Frontal cortex (tissue), 4 donors: ENCODE results near the gene CYTL1. TPM values are rescaled to one million over a fixed set of nuclear protein-coding genes. Genes with fewer than 3 reads are reported as not detected.
"Not testable (repeated sequence)": the region's sequence is repeated elsewhere in the genome, so short reads cannot be mapped to it uniquely, and the experiment has no call there.

Experiments
- DNase-seq, 2 donors: peaks; one replicate each; pipeline ENCODE4 v3.0.0; 2012; ENCODE audit warnings: low spot score in 2 of 2
- FAIRE-seq: peaks from 2 replicates; lab custom pipeline; 2012; peaks lifted over from hg19 to GRCh38; lab: Jason Lieb, UNC
- total RNA-seq: library from RNA; depleted of rRNA; stranded (reverse); fragments of >200 nt; gene quantifications from one replicate; pipeline ENCODE4 v1.2.3, GENCODE V29; 2014
- donor health status: control.
- donor health status: control.
- donor health status: control.

The CYTL1 gene, protein sequence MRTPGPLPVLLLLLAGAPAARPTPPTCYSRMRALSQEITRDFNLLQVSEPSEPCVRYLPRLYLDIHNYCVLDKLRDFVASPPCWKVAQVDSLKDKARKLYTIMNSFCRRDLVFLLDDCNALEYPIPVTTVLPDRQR
- 0.82 TPM for total RNA-seq

DNA sequence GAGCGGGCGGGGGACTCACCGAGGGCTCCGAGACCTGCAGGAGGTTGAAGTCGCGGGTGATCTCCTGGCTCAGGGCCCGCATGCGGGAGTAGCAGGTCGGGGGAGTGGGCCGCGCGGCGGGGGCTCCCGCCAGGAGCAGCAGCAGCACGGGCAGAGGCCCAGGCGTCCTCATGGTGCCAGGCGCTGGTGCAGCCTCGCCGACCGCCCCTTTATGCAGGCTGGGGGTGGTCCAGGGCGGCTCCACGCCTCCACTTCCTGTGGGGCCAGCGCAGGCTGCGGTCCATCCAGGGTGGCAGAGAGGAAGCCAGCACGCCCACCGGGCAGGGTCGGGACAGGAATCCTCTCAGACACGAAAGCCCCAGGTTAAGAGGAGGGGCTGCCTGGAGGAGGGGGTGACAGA is at the start of gene CYTL1:
CYTL1 (minus strand) TSS at position 185 of the 400 bp plus-strand sequence; CDS start at position 172, 13 bp downstream.
- no peak for DNase-seq

DNA sequence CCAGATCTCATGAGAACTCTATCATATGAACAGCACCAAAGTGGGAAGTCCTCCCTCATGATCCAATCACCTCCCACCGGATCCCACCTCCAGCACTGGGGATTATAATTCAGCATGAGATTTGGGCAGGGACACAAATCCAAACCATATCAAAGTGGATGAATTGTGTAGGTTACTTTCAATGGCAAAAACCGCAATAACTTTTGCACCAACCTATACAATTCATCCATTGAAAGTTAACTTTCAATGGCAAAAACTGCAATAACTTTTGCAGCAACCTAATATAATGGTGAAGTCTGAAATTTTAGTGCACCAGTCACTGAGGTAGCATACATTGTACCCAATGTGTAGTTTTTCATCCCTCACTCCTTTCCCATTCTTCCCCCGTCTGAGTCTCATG is 48.6 kb upstream of the CYTL1 start:
- DNase-seq (no peak), FAIRE-seq (no peak)

More for the DNA sequence above, at the start of gene CYTL1:
- FAIRE-seq = no peak

DNA sequence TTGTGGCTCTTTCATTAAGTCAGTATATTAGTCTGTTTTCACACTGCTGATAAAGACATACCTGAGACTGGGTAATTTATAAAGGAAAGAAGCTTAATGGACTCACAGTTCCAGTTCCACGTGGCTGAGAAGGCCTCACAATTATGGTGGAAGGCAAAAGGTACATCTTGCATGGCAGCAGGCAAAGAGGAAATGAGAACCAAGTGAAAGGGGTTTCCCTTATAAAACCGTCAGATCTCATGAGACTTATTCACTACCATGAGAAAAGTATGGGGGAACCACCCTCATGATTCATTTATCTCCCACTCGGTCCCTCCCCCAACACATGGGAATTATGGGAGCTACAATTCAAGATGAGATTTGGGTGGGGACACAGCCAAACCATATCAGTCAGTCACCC is 47.7 kb upstream of the CYTL1 start:
- not testable (repeated sequence) for DNase-seq, FAIRE-seq

DNA sequence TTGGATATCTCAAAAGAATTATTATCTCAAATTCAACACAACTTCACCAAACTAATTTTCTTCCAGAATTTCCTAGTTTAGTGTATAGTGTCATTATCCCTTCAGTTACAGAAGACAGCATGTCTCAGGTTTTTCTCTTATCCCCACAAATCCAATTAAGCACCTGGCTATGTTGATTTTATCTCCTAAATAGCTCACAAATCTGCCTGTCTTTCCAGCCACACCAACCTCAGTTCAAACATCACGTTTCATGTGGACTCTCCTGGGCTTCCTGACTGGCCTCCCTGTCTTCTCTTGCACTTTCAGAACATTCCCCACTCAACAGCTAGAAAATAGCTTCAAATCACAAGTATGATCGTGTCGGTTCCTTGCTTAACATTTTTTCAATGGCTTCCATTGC is 46.8 kb upstream of the CYTL1 start:
- FAIRE-seq (no peak), DNase-seq (no peak)

DNA sequence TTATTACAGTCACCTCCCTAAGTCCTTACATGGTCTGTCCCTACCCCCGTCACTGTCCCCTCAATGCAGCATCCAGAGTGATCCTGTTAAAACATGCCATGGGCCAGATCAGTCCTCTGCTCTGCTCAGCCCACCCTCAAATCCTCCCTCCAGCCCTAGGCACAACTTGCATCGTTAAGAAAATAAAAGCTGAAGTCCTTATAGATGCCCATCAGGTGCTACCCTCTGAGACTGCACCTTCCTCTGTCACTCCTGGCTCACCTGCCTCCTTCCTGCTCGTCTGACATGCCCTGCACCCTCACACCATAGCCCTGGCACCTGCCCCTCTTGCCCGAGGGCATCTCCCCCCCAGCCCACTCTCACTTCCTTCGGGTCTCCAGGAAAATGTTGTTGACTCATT is 36.2 kb upstream of the CYTL1 start:
- DNase-seq = no peak
- no peak for FAIRE-seq

DNA sequence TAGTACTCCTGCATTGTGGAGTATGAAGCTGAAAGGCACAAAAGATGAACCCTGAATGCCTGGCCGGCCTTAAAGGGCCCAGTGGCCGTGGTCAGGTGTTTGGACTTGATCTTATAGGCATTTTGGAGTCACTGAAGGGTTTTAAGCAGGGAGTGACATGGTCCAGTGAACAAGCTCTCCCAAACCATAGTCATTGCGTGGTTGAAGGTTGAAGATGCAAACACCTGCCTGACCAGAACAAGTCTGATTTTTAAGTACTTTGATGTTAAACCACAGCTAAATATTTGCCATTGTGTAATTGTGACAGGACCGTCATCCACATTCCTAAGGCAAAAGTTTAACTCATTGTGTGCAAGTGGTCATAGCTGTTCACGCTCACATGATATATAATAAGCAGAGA is 35.3 kb upstream of the CYTL1 start:
- DNase-seq = no peak
- FAIRE-seq = no peak

DNA sequence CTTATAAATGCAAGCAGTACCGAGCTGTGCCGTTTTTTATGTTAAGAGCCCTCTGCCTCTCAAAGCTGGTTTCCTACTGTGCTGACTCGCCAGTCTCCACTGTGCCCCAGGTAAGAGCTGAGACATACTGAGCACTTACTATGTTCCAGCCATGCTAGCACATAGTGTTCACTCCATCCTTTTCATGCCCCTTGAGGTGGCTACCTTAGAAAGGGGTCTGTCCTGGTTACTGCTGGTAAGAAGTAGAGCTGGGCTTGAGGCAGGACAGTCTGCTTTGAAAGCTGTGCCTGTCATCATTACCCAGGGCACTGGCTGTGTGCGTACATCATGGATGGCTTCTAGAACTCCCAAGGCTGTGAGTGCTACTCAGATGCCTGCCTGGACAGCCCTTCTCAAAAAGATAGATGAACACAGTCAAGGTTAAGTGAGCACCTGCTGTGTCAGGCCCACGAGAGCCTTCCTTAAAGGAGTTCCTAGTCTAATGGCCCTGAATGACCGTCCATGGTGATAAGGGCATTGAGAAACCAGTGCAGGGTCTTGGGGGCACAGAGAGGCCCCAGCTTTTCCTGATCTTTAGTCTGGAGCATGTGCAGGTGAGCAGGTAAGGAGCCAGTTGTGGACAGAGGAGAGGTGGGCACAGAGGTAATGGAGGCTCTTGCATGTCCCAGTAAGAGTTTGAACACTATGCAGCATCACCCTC is 33.6 kb upstream of the CYTL1 start:
- DNase-seq = no peak
- FAIRE-seq = no peak

DNA sequence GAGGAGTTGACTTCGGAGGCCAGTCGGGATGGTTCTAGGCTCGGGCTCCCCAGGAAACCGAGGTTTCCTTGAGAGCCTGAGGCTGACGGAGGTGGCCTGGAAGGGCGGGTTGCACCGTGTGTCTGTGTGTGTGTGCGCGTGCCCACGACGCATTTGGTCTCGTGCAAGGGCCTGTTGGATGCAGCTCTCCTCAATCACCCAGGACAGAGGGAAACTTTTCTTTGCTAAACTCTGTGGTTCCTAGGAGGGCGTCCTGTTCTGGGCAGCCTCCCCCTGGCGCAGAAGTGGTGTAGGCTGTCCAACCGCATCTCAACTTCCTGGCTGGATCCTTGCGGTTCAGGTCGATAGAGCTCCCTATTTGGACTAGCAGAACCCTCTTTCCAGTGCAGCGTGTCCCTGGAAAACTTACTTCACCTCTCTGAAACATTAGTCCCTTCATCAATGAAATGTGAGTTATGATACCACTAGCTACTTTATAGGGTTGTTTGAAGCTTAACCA is 33.0 kb upstream of the CYTL1 start:
- FAIRE-seq (no peak), DNase-seq (no peak)

DNA sequence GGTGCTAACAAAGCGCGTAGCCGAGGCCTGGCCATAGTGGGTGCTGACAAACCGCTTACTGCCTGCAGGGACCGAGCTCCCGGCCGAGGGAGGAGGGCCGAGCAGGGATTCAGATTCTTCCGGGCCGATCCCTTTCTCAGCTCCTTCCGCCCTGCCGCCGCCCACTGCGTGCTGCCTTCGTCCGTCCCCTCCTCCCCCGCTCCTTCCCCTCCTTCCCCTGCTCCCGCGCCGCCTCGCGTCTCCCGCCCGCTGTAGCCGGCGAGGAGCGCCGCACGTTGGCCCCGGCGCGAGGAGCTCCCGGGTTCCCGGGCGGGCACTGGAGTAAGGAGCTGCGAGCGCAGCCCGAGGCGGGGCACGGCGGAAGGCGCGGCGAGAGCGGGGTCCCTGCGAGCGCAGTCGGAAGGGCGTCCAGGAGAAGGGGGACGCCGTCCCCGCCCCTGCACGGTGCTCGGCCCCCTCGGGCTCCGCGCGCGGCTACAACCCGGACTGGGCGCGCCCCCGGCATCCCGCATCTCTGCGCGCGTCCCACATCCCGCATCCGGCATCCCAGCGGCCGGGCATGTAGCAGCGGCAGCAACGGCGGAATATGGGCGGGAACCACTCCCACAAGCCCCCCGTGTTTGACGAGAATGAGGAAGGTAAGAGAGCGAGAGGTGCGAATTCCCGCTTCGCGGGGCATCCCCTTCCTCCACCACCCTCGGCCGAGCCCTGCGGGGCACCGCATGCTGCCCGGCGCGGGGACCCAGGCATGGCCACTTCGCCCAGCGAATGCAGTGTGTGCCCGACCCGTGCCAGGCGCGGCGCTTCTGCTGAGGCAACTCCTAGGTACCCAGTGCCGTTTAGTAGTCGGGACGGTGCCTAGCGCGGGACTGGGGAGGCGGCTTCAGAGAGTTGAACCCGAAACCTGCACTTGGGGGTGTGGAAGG is 32.3 kb upstream of the CYTL1 start, which contains the start of gene STK32B:
STK32B (plus strand) TSS at position 203 of the 926 bp plus-strand sequence.
- peak; percentile 45 to 69 for DNase-seq
- FAIRE-seq = no peak

DNA sequence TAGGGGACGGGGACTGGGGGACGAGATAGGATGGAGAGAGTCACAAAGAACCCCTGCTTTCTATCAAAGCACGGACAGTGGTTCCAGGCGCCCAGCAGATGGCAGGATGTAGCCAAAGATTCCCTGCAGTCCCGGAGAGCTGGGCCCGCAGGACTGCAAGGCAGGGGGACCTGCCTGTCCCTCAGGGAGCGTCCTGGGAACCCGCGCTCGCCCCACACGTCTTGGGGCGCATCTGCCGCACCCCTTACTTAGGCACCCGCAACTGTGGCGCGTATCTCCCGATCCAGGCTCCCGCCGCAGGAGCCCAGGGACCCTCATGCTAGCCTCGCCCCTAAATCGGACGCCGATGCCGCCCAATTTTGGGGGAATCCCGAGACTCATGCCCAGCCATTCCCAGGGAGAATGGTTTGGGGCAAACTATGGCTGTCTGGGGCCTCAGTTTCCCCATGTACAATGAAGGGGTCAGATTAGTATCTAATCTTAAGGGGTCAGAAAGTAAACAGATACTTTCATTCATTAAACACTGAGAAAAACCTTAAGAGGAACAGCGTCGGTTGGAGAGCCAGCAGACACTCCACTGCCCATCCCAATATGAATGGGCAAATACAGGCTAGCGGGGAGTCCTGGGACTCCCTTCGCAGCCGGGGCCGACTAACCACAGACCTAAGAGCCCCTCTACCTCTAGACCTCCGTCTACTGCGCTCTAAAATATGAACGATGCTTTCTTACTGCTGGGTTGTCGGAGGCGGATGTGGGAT is 31.4 kb upstream of the CYTL1 start:
- FAIRE-seq = no peak

DNA sequence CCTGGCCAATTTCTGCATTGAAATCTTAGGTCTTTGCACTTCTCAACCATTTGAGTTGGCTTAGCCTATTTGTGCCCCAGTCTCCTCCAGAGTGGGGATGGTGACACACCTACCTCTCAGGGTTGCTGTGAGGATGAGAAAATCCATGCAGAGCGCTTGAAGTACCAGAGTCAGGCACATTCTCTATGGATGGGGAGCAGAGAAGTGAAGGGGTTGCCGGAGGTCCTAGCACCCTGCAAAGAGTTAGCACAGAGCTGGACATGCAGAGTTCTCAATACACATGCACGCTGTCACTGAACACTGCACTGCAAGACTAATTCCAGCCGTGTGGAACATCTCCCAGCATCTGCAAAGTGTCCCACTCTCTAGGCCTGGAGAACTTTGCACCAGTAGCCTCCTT is 29.5 kb upstream of the CYTL1 start:
- DNase-seq = no peak
- FAIRE-seq = no peak

More for the DNA sequence above, 31.4 kb upstream of the CYTL1 start:
- peak; percentile 77 to 85 for DNase-seq

DNA sequence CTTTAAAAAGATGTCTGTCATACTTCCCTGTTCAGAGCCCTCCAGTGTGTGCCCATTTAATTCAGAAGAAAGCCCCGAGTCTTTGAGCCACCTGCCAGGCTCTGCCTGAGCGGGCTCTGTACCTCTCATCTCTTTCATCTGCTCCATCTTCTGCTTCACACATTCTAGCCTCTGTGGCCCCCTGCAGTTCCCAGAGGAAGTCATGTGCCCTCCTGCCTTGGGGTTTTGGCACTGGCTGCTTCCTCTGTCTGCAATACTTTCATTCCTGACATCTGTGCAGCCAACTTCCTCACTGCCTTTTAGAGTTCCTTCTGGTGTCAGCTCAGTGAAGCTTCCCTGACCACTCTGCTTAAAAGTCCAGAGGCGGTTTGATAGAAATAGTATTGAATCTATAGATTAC is 25.8 kb upstream of the CYTL1 start:
- peak in 1 of 2 donors; percentile 20 for DNase-seq
- no peak for FAIRE-seq

DNA sequence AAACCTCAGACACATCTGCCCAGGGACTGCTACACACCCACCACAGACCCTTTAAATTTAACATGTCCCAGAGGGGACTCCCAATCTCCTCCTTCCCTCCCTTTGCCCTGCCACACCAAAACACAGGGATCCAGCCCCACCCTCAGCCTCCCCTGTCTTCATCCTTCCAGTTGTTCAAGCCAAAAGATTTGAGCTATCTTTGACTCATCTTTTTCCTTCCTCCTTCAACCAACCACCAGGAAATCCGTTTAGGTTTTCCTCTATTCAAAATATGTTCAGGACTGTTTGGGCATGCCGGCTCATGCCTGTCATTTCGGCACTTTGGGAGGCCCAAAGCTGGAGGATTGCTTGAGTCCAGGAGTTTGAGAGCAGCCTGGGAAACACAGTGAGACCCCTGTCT is 25.1 kb upstream of the CYTL1 start:
- FAIRE-seq (no peak), DNase-seq (no peak)

DNA sequence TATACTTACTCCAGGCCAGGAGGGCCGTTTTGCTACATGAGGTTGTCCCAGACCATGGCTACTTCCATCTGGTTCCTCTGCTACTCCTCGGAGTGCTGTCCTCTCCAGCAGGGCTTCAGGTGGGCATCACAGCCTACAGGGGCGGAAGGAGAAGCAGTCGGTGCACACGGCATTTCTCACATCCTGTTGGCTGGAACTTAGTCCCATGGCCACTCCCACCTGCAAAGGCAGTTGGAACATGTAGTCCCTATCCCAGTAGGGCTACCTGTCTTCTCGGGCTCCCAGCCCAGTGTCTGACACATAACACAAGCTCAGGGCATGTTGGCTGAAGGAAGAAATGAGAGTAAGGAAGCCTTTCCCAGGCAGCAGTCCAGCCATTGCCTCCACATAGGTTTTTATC is 24.3 kb upstream of the CYTL1 start:
- no peak for DNase-seq
- FAIRE-seq = no peak

DNA sequence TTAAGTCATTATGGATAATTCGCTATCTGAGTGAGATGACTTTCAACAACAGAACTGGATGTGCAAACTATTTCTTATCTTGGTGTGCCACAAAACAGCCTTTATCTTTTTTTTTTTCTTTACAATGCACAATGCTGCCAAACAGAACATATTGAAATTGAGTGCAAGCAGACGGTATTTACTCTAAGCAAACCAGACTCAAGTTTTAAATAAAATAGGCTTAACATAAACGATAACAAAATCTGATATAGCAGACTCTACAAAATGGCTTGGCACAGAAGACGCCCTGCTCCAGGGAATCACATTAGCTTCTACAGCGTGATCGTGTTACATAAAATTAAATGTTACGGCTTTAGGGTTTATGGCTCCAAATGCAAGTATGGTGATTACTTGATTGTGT is 22.4 kb upstream of the CYTL1 start:
- DNase-seq (no peak), FAIRE-seq (no peak)

DNA sequence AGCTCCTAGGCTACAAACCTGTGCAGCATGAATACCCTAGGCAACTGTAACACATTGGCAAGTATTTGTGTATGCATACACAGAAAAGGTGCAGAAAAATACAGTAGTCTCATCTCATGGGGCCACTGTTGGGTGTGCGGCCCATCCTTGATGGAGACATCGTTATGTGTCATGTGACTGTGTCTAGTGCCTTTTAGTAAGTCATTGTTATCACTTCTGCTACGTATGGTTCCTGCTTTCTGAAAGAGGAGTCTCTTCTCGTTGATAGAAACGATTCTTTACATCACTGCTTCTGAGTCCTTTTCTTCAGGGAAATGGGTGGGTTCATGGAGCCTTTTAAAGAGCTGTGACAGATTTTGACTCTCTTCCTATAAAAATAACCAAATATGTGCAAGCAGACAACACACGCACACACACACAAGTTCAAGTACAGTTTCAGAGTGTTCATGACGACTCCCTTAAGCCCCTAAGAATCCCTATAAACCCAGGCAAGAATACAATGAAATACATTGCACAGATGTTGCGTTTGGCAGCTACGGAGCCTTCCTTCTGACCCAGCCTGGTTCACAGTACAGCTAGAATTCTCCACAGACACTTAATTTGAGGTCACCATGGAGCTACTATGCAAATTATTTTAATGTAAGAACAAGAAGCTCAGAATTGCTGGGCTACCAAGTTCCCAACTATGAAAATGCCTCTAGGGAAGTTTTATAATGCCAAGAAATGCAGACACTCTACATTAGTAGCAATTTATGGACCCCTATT is 21.8 kb upstream of the CYTL1 start:
- FAIRE-seq (no peak), DNase-seq (no peak)

DNA sequence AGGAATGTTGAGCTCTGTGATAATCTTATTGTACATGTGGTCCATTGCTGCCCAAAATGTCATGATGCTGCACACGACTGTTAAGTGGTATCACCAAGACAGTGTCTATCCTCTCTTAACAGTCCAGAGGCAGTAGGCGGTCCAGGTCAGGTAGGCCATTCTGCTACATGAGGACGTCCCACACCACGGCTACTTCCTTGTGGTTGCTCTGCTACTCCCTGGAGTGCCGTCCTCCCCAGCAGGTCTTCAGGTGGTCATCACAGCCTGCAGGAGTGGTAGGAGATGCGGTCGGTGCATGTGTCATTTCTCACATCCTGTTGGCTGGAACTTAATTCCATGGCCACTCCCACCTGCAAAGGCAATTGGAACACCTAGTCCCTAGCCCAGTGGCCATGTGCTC is 20.5 kb upstream of the CYTL1 start:
- DNase-seq (no peak), FAIRE-seq (no peak)

DNA sequence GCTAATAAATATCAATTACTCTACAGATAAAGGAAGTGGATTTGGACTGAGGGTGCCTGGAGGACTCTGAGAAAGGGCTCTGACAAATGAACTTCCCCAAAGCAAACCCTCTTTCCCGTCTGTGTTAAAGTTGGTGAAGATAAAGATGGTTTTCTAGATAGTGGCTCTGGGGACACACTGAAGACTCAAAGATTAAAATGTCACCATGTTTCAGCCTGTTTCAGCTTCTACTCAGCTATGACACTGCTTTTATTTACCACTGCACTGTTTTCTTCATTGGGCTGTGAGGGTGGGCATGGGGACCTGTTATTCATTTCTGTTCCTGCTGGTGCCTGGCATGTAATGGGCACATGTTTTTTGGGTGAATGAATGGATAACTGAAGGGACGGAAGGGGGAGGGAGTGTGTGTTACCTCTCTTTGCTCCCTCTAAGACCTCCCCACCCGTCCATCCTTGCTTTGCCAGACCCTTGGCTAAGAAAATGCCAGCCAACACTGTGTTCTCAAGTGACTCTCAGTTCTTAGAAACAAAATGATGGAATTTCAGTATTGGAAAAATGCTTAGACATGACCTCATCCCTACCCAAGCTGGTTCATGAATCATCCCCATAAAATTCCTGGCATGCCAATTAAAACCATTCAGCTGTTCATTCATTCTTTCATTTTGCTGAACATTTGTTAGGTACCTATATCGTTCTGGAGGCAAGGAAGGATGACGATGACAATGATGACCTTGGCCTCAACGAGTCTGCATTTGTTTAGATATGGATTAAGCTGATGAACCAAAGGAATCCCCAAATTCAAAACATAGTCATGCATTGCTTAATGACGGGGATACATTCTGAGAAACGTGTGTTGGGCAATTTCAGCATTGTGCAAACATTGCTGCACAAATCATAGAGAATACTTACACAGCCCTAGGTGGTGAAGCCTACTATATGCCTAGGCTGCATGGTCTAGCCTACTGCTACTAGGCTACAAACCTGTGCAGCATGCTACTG is 18.6 kb upstream of the CYTL1 start:
- DNase-seq (no peak), FAIRE-seq (no peak)
